Activated CD8-positive, alpha-beta memory T cell treated with anti-CD3 and anti-CD28 coated beads for 4 hours (primary cell): ENCODE measurements around the gene AMOTL2.

Experiments
- DNase-seq, 2 donors: peaks; one replicate each; pipeline ENCODE4 v3.0.0-alpha.2; 2020; ENCODE audit warnings: low read depth in 2 of 2

The AMOTL2 gene

DNA sequence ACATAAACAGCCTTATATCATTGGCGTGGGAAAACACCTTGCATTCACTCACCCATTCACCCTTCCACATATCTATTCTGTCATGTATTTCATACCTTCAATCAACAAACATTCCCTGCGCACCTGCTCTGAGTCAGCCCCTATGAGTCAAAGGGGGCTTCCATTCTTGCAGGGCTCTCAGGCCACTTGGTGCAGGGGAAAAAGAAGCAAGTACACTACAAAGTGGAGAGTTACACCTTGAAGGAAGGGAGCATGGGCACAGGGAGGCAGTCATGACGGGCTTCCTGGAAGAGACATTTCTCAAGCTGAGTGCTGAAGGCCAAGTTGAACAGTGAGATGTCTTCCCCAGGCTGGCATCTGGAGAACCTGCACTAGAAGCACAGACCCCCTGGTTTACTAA lies 4.6 kb upstream of the AMOTL2 start:
- DNase-seq, result no peak

GRCh38 chr3:134378384-134378783 lies 4.1 kb upstream of the AMOTL2 start:
- DNase-seq, result no peak

GRCh38 chr3:134377896-134378295 lies 3.6 kb upstream of the AMOTL2 start:
- no peak for DNase-seq

DNA sequence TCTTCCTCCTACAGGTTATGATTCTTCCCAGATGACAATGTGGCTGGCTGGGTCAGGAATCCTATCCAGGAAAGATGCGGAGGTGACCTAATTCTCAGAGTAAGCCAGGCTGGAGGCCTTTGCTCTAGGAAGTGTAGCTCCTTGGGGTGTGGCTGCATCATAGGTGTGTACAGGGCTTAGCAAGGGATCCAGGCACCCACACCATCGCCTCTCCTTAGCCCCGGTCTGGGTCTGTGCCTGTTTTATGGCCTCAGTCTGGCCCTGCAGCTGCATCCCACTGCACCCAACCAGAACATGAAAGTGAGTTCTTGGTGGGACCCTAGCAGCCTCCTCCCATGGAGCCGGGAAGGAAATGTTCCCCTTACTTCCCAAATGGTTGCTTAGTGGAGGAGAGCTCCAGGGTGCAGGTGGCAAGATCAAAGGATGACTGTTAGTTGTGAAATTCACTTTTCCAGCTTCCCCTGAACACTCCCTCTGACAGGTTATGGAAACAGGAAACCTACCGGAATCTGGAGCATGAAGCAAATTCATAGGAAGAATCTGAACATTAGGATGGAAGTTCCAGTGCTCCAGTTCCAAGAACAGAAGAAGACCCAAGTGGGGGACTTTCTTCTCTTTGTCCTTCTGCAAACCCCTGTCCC lies 2.7 kb upstream of the AMOTL2 start:
- no peak for DNase-seq

- DNase-seq, result no peak
These were observed 2.1 kb upstream of the AMOTL2 start for GRCh38 chr3:134376385-134376765.

DNA sequence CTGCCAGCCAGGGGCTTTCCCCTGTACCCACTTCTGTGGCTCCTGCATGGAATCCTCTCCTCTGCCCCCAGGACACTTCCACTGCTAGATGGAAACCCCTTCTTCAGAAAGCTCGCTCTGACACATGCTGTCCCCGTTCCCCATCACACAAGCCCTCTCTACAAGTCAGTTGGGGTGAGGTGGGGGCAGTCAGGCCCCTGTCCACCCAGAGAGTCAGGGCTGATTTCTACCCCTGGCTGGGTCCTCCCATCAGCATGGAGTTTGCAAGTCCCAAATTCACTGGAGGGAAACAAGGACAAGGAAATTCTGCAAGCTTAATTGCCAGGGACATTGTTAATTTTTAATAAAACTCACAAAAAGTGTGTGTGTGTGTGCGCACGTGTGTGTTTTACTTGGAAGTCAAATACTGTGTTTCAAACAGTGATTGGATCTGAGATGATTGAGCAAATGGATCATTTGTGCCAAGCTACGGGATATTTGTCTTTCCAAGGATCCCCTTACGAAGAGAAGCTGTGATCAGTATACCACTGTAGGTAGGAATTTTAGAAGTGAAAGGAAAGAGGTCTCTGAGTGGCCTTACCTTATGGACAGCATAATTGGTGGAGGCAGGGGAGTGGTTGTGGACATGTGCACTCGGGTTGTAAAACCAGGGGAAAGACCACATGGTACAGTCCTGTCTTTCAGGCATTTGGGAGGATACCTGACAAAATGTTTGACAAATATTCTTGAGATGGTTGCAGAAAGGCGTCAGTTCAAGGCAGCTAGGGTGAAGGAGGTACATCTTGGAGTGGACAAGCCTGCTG lies 1.5 kb upstream of the AMOTL2 start:
- DNase-seq, result no peak

GRCh38 chr3:134374791-134375581 lies 739 bp upstream of the AMOTL2 start:
- DNase-seq, result no peak

DNA sequence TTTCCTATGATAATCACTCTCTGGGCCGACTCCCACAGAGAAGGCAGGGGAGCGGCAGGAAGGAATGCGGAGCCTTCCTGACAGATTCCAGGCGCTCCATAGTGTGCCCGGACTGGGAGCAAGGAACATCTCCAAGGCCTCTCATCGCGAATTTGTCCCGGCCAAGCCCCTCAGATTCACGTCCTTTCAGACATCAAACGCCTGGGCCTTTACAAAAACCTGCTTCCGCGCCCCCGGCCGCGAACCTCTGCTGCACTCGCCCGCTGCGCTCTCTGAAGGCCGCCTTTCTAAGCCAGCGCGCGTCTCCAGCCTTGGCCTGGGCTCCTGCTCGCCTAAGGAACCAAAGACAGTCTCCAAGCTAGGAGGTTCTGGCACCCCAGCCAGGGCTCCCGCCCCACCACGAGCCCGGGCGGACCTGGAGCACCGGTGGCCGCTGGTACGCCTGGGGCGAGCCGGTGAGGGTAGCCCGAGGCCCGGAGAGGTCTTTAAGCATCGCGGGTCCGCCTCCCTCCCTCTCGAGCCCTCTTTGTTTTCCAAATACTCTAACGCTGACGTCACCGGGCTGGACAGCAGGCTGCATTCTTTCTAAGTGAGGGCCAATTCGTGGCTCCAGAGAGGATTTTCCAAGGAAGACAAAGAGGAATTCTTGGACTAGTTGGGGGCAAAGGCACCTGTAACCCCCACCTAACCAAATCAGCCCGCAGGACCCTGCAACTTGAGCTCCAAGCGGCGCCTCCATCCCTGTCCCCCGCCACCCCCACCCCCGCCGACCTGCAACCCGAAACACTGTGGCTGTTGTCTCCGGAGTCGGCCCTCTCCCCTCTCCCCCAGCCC lies 759 bp downstream of the AMOTL2 start:
- DNase-seq, result no peak

DNA sequence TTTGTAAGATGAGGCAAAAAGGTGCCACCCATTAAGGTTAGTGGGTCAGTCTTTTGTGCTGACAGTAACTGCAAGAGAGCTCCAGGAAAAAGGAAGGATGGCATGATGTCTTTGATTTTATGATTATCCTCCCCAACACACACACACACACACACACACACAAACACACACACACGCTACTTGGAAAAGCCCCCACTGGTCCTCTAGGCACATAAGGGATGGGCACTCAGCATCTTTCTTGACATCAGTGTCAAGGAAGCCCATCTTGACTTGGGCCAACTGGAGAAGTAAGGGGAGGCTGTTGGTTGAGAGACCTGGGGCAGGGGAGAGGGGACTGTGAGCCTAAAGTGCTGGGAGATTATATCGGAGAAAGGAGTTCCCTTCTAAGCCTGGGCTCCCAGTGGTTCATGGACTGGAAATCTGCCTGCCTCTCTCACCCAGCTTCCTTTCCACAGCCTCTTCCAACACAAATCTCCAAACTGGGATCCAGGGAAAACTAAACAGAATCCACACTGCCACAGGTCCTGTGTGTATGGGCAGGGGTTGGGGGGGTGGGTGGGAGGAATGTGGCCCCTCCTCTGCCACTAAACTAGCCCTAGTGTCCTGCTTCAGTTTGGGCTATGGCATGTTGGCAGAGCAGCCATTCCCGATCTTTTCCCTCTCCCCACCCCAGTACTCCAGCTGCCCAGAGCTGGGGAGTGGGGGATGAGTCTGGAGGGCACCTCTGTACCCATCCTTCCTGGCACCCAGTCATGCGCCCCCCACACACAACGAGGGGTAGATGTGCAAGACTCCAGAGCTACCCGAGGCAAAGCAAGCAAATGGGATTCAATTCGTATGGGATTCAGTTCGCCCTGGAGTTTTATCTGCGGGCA lies 1.6 kb downstream of the AMOTL2 start:
- DNase-seq, result no peak

- DNase-seq, result no peak
These were observed 2.5 kb downstream of the AMOTL2 start for GRCh38 chr3:134371542-134372324.

DNA sequence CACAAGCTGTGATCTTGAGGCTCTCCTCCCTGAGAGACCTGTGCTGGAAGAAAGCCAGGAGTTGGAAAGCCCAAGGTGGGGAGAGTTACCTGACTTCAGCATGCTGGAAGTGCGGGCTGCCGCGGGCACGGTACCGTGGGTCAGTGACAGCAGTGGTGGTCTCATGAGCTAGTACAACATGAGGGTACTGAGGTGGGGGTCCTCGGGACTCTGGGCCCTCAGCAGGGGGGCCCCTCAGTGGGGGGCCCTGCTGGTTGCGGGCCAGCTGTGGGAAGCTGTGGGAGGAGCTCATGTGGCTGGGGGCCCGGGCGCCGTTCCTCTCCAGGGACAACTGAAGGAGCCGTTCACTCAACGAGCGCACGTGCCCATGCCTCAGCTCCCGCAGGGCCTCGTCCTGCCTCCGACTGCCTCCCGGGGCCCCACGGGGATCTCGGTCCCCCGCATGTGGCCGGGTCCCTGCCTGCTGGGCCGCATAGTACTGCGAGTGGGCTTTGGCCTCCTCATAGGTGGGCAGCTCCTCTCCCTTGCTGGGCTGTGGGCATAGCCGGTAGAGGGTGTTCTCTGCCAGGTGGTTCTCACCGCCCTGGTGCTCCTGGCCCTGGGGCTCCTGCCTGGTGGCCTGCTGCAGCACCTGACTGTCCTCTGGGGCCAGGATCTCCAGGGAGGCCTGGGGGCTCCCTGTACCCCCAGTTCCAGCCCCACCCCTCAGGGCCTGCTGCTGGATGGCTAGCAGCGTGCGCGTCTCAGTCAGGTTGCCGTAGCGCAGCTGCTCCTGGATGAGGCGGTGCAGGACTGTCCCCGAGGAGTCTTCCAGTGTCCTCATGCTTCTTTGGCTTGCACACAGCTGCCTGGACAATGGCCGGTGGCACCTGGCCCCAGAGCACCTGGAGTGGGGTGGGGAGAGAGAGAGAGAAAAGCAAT lies 3.4 kb downstream of the AMOTL2 start:
- DNase-seq, result no peak

GRCh38 chr3:134369861-134370596 lies 4.2 kb downstream of the AMOTL2 start:
- DNase-seq, result no peak

DNA sequence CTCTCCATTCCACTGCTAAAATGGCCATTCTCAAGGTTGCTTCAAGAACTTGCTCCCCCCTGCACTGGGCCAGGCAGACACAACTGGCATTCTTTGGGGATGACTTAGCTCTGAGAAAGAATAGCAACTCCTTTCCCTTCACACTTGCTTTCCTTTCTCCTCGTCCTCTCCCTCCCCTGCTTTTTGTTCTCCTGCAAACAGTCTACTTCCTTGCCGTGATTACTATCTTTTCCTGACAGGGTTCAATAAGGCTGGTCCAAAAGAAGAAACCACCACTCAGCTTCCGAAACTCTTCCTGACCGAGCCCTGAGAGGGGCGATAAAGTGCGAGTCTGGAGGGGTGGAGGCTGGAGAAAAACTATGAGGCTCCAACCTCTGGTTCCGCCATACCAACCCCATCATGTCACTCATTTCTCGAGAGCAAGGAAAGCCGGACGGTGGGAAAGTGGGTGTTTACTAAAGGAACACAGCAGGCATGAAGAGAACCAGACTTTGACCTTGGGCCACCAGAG lies 5.0 kb downstream of the AMOTL2 start:
- no peak for DNase-seq

DNA sequence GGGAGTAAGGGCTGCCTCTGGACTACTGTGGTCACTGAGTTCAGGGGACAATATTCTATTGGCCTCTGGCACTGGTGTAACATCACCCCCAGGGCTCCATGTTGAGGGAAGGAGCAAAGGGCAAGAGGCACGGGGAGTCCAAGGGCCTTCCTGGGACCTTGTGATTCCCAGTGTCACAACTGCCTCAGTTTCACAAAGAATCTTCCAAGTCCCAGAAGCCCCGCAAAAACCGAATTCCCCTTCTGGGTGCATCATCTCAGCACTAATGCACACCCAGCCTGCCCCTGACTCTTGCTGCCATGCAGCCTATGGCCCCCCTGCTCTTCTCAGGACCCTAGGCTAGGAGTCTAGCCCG lies 5.5 kb downstream of the AMOTL2 start:
- no peak for DNase-seq

DNA sequence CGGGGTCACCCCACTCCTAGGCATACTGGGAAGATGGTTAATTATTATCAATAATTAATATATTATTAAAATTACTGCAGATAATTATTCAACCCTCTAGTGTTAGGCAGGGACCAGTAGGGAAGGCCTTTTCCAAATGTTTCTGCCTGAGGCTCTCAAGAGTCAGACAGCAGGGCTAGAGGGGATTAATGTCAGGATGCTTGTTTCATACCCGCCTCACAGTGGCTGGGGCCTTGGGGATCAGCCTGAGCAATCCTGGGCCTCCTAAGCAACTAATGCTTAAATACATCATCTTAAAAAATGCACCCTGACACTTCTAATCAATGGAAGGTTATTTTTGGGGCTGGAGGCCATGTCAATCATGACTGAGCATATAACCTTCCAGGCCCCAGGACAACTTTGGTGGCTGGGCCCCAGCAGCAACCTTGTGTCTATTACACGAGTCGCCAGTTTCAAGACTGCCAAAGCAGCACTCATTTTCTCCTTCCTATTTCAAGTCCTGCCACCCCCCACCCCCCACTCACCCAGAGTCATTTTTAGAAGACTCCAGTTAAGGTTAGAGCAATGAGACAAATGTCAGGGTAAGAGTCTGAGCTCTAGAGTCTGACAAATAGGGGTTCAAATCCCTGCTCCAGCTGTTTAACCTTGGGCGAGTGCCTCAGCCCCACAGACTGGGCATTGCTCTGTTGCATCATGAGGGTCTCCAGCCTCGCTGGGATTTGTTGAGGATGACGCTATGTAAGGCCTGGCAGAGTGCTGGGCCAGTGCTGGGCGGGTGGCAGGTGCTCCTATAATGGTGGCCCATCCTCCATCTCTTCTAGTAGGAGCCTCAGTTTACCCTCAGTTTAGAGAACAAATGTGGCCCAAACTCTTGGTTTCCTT lies 6.1 kb downstream of the AMOTL2 start:
- no peak for DNase-seq

- DNase-seq, result no peak
These were observed 7.1 kb downstream of the AMOTL2 start for GRCh38 chr3:134366928-134367811.
